Measurements from ENCODE around the gene JMJD1C. TPM values are rescaled to one million over a fixed set of nuclear protein-coding genes. Genes with fewer than 3 reads are reported as not detected.

JMJD1C gene
- total and polyA plus RNA-seq, 4 donors, result 21.9 to 108 (median 68.4) TPM

- Histone ChIP-seq H3K36me3 (ENCODE audit: control insufficient read depth in 1 of 2, insufficient read depth in 2 of 2, low read length in 1 of 2) (no peaks in the 10 kb centered on the region), H3K27ac (ENCODE audit: low read depth in 1 of 2, low read length in 2 of 2) (no peak overlapping the region), H3K4me3 (ENCODE audit: low read length in 2 of 2) (no peak overlapping the region), H3K4me1 (ENCODE audit: control insufficient read depth in 1 of 2, insufficient read depth in 2 of 2, low read length in 2 of 2) (peaks cover 1 to 2% of the 10 kb centered on the region in 2 donors), H3K27me3 (ENCODE audit: control insufficient read depth in 1 of 2, insufficient read depth in 2 of 2, low read length in 1 of 2) (no peaks in the 10 kb centered on the region), H3K9me3 (ENCODE audit: control insufficient read depth, low read length) (no peaks in the 10 kb centered on the region)
- intact Hi-C loops (cut with DNase I), result loop anchor here (5.0 to 10.0 kb wide), 3 partner anchors 51 to 202 kb away; partner anchors contain the start of gene JMJD1C (in 2 of the 2)
- ATAC-seq (ENCODE audit: low FRiP score) (no peak), DNase-seq (no peak)
- 7 to 11% methylated on average over 2 of the region's 2 CpGs for WGBS, 2 donors
Measured at GRCh38 chr10:63265683-63266235, 200.0 kb downstream of the JMJD1C start.

- ATAC-seq (ENCODE audit: low FRiP score) (no peak), DNase-seq (no peak)
- 1% methylated on average over 5 of the region's 5 CpGs for WGBS, 2 donors
- Histone ChIP-seq H3K27me3 (ENCODE audit: control insufficient read depth in 1 of 2, insufficient read depth in 2 of 2, low read length in 1 of 2) (no peaks in the 10 kb centered on the region), H3K36me3 (ENCODE audit: control insufficient read depth in 1 of 2, insufficient read depth in 2 of 2, low read length in 1 of 2) (no peaks in the 10 kb centered on the region), H3K4me3 (ENCODE audit: low read length in 2 of 2) (peak overlapping the region; percentile 61 to 96), H3K27ac (ENCODE audit: low read depth in 1 of 2, low read length in 2 of 2) (no peak overlapping the region), H3K4me1 (ENCODE audit: control insufficient read depth in 1 of 2, insufficient read depth in 2 of 2, low read length in 2 of 2) (peaks cover 1 to 2% of the 10 kb centered on the region in 2 donors), H3K9me3 (ENCODE audit: control insufficient read depth, low read length) (no peaks in the 10 kb centered on the region)
- intact Hi-C loops (cut with DNase I), result loop anchor here (5.0 to 10.0 kb wide), 3 partner anchors 50 to 202 kb away; partner anchors contain the start of gene JMJD1C (in 2 of the 2)
Measured at GRCh38 chr10:63265222-63265617, 200.6 kb downstream of the JMJD1C start.

- H3K36me3 ChIP-seq (ENCODE audit: control insufficient read depth in 1 of 2, insufficient read depth in 2 of 2, low read length in 1 of 2), result no peaks in the 10 kb centered on the region
- no peak for DNase-seq
- peak overlapping the region; percentile 61 to 96 for H3K4me3 ChIP-seq (ENCODE audit: low read length in 2 of 2)
- intact Hi-C loops (cut with DNase I), result loop anchor here (5.0 to 10.0 kb wide), 3 partner anchors 50 to 203 kb away; partner anchors contain the start of gene JMJD1C (in 2 of the 2)
- peaks cover 1 to 2% of the 10 kb centered on the region in 2 donors for H3K4me1 ChIP-seq (ENCODE audit: control insufficient read depth in 1 of 2, insufficient read depth in 2 of 2, low read length in 2 of 2)
- no peaks in the 10 kb centered on the region for H3K9me3 ChIP-seq (ENCODE audit: control insufficient read depth, low read length)
- H3K27me3 ChIP-seq (ENCODE audit: control insufficient read depth in 1 of 2, insufficient read depth in 2 of 2, low read length in 1 of 2), result no peaks in the 10 kb centered on the region
- no peak for ATAC-seq (ENCODE audit: low FRiP score)
- H3K27ac ChIP-seq (ENCODE audit: low read depth in 1 of 2, low read length in 2 of 2), result no peak overlapping the region
Measured at GRCh38 chr10:63264617-63265221, 201.1 kb downstream of the JMJD1C start.

- no peak for ATAC-seq (ENCODE audit: low FRiP score)
- H3K4me1 ChIP-seq (ENCODE audit: control insufficient read depth in 1 of 2, insufficient read depth in 2 of 2, low read length in 2 of 2), result peaks cover 1 to 2% of the 10 kb centered on the region in 2 donors
- H3K27me3 ChIP-seq (ENCODE audit: control insufficient read depth in 1 of 2, insufficient read depth in 2 of 2, low read length in 1 of 2), result no peaks in the 10 kb centered on the region
- no peaks in the 10 kb centered on the region for H3K9me3 ChIP-seq (ENCODE audit: control insufficient read depth, low read length)
- intact Hi-C loops (cut with DNase I), result loop anchor here (10.0 kb wide), 2 partner anchors 48 to 202 kb away; partner anchors contain the start of gene JMJD1C (in 1 of the 2)
- 31 to 36% methylated on average over 5 of the region's 5 CpGs for WGBS, 2 donors
- no peaks in the 10 kb centered on the region for H3K36me3 ChIP-seq (ENCODE audit: control insufficient read depth in 1 of 2, insufficient read depth in 2 of 2, low read length in 1 of 2)
- H3K27ac ChIP-seq (ENCODE audit: low read depth in 1 of 2, low read length in 2 of 2), result peak overlapping the region in 1 of 2 donors; percentile 57
- DNase-seq, result no peak
- H3K4me3 ChIP-seq (ENCODE audit: low read length in 2 of 2), result no peak overlapping the region
Measured at GRCh38 chr10:63262430-63263073, 203.2 kb downstream of the JMJD1C start.

- Histone ChIP-seq H3K9me3 (ENCODE audit: control insufficient read depth, low read length) (no peaks in the 10 kb centered on the region), H3K36me3 (ENCODE audit: control insufficient read depth in 1 of 2, insufficient read depth in 2 of 2, low read length in 1 of 2) (no peaks in the 10 kb centered on the region), H3K4me3 (ENCODE audit: low read length in 2 of 2) (no peak overlapping the region), H3K27ac (ENCODE audit: low read depth in 1 of 2, low read length in 2 of 2) (peak overlapping the region in 1 of 2 donors; percentile 17), H3K27me3 (ENCODE audit: control insufficient read depth in 1 of 2, insufficient read depth in 2 of 2, low read length in 1 of 2) (no peaks in the 10 kb centered on the region), H3K4me1 (ENCODE audit: control insufficient read depth in 1 of 2, insufficient read depth in 2 of 2, low read length in 2 of 2) (peaks cover 1 to 4% of the 10 kb centered on the region in 2 donors)
- no peak for ATAC-seq (ENCODE audit: low FRiP score)
- DNase-seq, result no peak
- intact Hi-C loops (cut with DNase I), result loop anchor here (10.0 kb wide), 2 partner anchors 47 to 203 kb away; partner anchors contain the start of gene JMJD1C (in 1 of the 2)
- WGBS, 2 donors, result 89 to 93% methylated on average over 3 of the region's 3 CpGs
Measured at GRCh38 chr10:63261496-63261895, 204.3 kb downstream of the JMJD1C start.

- ATAC-seq (ENCODE audit: low FRiP score) (no peak), DNase-seq (no peak)
- H3K36me3 ChIP-seq (ENCODE audit: control insufficient read depth in 1 of 2, insufficient read depth in 2 of 2, low read length in 1 of 2), result no peaks in the 10 kb centered on the region
- H3K4me3 ChIP-seq (ENCODE audit: low read length in 2 of 2), result no peak overlapping the region
- 83 to 93% methylated on average over 3 of the region's 3 CpGs for WGBS, 2 donors
- H3K27me3 ChIP-seq (ENCODE audit: control insufficient read depth in 1 of 2, insufficient read depth in 2 of 2, low read length in 1 of 2), result no peaks in the 10 kb centered on the region
- no peaks in the 10 kb centered on the region for H3K9me3 ChIP-seq (ENCODE audit: control insufficient read depth, low read length)
- intact Hi-C loops (cut with DNase I), result loop anchor here (10.0 kb wide), 2 partner anchors 46 to 204 kb away; partner anchors contain the start of gene JMJD1C (in 1 of the 2)
- H3K27ac ChIP-seq (ENCODE audit: low read depth in 1 of 2, low read length in 2 of 2), result no peak overlapping the region
- peaks cover 1 to 4% of the 10 kb centered on the region in 2 donors for H3K4me1 ChIP-seq (ENCODE audit: control insufficient read depth in 1 of 2, insufficient read depth in 2 of 2, low read length in 2 of 2)
Measured at GRCh38 chr10:63260860-63261251, 204.9 kb downstream of the JMJD1C start.

- ATAC-seq (ENCODE audit: low FRiP score), result no peak
- Histone ChIP-seq H3K36me3 (ENCODE audit: control insufficient read depth in 1 of 2, insufficient read depth in 2 of 2, low read length in 1 of 2) (no peaks in the 10 kb centered on the region), H3K4me1 (ENCODE audit: control insufficient read depth in 1 of 2, insufficient read depth in 2 of 2, low read length in 2 of 2) (peaks cover 1 to 4% of the 10 kb centered on the region in 2 donors), H3K27ac (ENCODE audit: low read depth in 1 of 2, low read length in 2 of 2) (no peak overlapping the region), H3K9me3 (ENCODE audit: control insufficient read depth, low read length) (no peaks in the 10 kb centered on the region), H3K4me3 (ENCODE audit: low read length in 2 of 2) (no peak overlapping the region), H3K27me3 (ENCODE audit: control insufficient read depth in 1 of 2, insufficient read depth in 2 of 2, low read length in 1 of 2) (no peaks in the 10 kb centered on the region)
- no peak for DNase-seq
- 96 to 97% methylated on average over 17 of the region's 17 CpGs for WGBS, 2 donors
- intact Hi-C loops (cut with DNase I), result loop anchor here (10.0 kb wide), 2 partner anchors 45 to 205 kb away; partner anchors contain the start of gene JMJD1C (in 1 of the 2)
Measured at GRCh38 chr10:63260103-63260859, 205.5 kb downstream of the JMJD1C start.

GRCh38 chr10:63258920-63259678 is 206.7 kb downstream of the JMJD1C start:
- Histone ChIP-seq H3K4me1 (ENCODE audit: control insufficient read depth in 1 of 2, insufficient read depth in 2 of 2, low read length in 2 of 2) (peaks cover 1 to 4% of the 10 kb centered on the region in 2 donors), H3K27me3 (ENCODE audit: control insufficient read depth in 1 of 2, insufficient read depth in 2 of 2, low read length in 1 of 2) (no peaks in the 10 kb centered on the region), H3K9me3 (ENCODE audit: control insufficient read depth, low read length) (no peaks in the 10 kb centered on the region), H3K36me3 (ENCODE audit: control insufficient read depth in 1 of 2, insufficient read depth in 2 of 2, low read length in 1 of 2) (no peaks in the 10 kb centered on the region), H3K27ac (ENCODE audit: low read depth in 1 of 2, low read length in 2 of 2) (no peak overlapping the region), H3K4me3 (ENCODE audit: low read length in 2 of 2) (no peak overlapping the region)
- DNase-seq (no peak), ATAC-seq (ENCODE audit: low FRiP score) (no peak)
- WGBS, 2 donors, result 81 to 82% methylated on average over 2 of the region's 2 CpGs
- intact Hi-C loops (cut with DNase I), result no loop called here
